Hepatic stellate cell (primary cell): ENCODE results near the gene PCDHGA8.
"Not testable (repeated sequence)": the region's sequence is repeated elsewhere in the genome, so short reads cannot be mapped to it uniquely, and the experiment has no call there.

Source experiments
- DNase-seq: peaks from one replicate; pipeline ENCODE4 v3.0.0; 2011; ENCODE audit warnings: low spot score

Gene PCDHGA8

DNA sequence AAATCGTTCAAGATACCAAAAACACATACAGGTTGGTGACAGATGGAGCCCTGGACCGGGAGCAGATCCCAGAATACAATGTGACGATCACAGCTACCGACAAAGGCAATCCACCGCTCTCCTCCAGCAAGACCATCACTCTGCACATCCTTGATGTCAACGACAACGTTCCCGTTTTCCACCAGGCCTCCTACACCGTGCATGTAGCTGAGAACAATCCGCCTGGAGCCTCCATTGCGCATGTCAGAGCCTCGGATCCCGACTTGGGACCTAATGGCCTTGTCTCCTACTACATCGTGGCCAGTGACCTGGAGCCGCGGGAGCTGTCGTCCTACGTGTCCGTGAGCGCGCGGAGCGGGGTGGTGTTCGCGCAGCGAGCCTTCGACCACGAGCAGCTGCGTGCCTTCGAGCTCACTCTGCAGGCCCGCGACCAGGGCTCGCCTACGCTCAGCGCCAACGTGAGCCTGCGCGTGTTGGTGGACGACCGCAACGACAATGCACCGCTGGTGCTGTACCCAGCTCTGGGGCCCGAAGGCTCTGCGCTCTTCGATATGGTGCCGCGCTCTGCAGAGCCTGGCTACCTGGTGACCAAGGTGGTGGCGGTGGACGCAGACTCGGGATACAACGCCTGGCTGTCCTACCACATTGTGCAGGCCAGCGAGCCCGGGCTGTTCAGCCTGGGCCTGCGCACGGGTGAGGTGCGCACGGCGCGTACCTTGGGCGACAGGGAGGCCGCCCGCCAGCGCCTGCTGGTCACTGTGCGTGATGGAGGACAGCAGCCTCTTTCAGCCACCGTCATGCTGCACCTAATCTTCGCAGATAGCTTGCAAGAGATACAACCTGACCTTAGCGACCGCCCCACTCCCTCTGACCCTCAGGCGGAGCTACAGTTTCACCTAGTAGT lies 20.6 kb upstream of the PCDHGA8 start:
- DNase-seq: no peak

DNA sequence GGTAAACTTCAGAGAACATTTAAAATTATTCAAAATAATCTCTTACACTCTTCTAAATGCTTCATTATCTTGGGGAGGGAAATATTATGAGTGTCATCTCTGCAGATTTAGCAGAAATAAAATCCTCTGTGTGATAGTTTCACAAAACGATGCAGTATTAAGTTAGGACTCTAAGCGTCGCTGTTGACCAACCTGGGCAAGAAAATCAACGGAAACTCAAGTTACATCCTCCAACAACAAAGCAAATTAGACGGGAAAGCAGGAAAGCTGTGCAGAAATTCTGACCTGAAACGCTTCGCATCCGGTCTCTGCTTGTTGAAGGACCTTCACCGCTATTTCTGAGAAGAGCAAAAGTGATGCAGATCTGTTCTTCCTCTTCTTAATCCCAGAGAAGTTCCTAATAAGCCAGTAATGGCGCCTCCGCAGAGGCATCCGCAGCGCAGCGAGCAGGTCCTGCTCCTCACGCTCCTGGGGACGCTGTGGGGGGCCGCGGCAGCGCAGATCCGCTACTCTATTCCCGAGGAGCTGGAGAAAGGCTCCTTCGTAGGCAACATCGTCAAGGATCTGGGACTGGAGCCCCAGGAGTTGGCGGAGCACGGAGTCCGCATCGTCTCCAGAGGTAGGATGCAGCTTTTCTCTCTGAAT lies 18.6 kb upstream of the PCDHGA8 start, which contains the start of gene PCDHGA6:
Gene PCDHGA6 (plus strand): TSS at position 219 of the 645 bp plus-strand sequence. CDS start 193 bp downstream, at position 412.
- no peak for DNase-seq

DNA sequence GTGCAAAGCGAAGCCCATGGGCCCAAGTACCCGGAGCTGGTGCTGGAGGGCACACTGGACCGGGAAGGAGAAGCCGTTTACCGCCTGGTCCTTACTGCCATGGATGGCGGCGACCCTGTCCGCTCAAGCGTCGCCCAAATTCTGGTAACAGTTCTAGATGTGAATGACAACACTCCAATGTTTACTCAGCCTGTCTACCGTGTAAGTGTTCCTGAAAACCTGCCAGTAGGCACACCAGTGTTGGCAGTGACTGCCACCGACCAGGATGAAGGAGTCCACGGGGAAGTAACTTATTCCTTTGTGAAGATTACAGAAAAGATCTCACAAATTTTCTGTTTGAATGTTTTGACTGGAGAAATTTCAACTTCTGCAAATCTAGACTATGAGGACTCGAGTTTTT lies 17.8 kb upstream of the PCDHGA8 start:
- DNase-seq: no peak

DNA sequence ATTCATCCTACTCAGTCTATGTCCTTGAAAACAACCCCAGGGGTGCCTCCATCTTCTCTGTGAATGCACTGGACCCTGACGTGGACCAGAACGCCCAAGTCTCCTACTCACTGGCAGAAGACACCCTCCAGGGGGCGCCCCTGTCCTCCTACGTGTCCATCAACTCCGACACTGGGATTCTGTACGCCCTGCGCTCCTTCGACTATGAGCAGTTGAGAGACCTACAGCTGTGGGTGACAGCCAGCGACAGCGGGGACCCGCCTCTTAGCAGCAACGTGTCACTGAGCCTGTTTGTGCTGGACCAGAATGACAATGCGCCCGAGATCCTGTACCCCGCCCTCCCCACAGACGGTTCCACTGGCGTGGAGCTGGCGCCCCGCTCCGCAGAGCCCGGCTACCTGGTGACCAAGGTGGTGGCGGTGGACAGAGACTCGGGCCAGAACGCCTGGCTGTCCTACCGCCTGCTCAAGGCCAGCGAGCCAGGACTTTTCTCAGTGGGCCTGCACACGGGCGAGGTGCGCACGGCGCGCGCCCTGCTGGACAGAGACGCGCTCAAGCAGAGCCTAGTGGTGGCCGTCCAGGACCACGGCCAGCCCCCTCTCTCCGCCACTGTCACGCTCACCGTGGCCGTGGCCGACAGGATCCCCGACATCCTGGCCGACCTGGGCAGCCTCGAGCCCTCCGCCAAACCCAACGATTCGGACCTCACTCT lies 16.8 kb upstream of the PCDHGA8 start:
- not testable (repeated sequence) for DNase-seq

DNA sequence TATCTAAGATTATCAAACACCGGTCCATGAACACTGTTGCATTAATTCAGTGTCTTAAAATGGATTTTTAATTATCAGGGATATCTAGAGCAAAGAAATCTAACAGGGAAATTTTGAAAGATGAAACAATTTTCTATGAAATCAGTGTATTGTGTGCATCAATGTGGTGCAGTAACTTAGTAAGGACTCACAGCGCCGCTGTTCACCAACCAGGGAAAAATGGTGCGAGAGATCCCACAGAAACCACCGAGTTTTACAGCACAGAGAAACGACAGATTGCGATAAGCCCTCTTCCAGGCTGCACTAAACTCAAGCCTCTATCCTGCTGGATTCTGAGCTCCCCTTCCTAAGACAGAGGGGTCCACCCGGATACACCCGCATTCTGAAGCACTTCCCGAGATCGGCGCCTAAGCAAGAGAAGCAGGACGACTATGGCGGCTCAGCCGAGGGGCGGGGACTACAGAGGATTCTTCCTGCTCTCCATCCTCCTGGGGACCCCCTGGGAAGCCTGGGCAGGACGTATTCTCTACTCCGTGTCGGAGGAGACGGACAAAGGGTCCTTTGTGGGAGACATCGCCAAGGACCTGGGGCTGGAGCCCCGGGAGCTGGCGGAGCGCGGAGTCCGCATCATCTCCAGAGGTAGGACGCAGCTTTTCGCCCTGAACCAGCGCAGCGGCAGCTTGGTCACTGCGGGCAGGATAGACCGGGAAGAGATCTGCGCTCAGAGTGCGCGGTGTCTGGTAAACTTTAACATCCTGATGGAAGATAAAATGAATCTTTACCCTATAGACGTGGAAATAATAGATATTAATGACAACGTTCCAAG lies 9.8 kb upstream of the PCDHGA8 start, which contains the start of gene PCDHGA7:
Gene PCDHGA7 (plus strand): TSS at position 274 of the 826 bp plus-strand sequence. CDS start 158 bp downstream, at position 432.
- DNase-seq: peak; percentile 65

DNA sequence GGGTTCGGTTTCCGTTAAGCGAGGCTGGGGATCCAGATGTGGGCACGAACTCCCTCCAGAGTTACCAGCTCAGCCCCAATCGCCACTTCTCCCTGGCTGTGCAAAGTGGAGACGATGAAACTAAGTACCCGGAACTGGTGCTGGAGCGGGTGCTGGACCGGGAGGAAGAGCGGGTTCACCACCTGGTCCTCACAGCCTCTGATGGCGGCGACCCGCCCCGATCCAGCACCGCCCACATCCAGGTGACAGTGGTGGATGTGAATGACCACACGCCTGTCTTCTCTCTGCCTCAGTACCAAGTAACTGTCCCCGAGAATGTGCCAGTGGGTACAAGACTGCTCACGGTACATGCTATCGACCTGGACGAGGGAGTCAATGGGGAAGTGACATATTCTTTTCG lies 9.1 kb upstream of the PCDHGA8 start:
- DNase-seq: no peak

DNA sequence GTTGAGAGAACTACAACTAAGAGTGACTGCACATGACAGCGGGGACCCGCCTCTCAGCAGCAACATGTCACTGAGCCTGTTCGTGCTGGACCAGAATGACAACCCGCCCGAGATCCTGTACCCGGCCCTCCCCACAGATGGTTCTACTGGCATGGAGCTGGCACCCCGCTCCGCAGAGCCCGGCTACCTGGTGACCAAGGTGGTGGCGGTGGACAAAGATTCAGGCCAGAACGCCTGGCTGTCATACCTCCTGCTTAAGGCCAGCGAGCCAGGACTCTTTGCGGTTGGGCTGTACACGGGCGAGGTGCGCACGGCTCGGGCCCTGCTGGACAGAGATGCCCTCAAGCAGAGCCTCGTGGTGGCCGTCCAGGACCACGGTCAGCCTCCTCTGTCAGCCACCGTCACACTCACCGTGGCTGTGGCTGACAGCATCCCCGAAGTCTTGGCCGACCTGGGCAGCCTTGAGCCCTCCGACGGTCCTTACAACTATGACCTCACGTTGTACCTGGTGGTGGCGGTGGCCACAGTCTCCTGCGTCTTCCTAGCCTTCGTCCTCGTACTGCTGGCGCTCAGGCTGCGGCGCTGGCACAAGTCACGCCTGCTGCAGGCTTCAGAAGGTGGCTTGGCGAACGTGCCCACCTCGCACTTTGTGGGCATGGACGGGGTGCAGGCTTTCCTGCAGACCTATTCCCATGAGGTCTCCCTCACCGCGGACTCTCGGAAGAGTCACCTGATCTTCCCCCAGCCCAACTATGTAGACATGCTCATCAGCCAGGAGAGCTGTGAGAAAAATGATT lies 7.8 kb upstream of the PCDHGA8 start:
- DNase-seq: no peak

DNA sequence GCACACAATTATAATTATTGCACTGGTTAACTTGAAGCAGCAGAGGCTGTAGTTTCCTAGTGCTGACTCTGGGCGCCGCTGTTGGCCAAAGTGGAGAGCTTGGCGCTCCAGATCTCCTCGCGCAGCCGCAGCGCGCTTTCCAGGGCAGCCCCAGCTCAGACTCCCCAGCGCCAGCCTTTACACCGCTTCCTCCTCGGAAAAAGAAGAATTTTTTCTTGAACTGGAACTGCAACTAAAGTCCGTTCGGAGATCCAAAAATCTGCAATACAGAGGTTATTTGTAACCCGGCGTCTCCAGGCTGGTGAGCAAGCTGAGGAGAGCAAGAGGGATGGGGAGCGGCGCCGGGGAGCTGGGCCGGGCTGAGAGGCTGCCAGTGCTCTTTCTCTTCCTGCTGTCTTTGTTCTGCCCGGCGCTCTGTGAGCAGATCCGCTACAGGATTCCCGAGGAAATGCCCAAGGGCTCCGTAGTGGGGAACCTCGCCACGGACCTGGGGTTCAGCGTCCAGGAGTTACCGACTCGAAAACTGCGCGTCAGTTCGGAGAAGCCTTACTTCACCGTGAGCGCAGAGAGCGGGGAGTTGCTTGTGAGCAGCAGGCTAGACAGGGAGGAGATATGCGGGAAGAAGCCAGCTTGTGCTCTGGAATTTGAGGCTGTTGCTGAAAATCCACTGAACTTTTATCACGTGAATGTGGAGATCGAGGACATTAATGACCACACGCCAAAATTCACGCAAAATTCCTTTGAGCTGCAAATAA lies 4.7 kb upstream of the PCDHGA8 start, which contains the start of gene PCDHGB4:
Gene PCDHGB4 (plus strand): TSS at position 142 of the 755 bp plus-strand sequence. CDS start 187 bp downstream, at position 329.
- DNase-seq: not testable (repeated sequence)

DNA sequence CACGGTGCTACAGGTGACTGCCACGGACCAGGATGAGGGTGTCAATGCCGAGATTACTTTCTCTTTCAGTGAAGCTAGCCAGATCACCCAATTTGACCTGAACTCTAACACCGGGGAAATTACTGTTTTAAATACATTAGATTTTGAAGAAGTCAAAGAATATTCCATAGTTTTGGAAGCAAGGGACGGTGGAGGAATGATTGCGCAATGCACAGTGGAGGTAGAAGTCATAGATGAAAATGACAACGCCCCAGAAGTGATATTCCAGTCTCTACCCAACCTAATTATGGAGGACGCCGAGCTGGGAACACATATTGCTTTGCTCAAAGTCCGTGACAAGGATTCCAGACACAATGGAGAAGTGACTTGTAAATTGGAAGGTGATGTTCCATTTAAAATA lies 3.8 kb upstream of the PCDHGA8 start:
- DNase-seq: no peak

DNA sequence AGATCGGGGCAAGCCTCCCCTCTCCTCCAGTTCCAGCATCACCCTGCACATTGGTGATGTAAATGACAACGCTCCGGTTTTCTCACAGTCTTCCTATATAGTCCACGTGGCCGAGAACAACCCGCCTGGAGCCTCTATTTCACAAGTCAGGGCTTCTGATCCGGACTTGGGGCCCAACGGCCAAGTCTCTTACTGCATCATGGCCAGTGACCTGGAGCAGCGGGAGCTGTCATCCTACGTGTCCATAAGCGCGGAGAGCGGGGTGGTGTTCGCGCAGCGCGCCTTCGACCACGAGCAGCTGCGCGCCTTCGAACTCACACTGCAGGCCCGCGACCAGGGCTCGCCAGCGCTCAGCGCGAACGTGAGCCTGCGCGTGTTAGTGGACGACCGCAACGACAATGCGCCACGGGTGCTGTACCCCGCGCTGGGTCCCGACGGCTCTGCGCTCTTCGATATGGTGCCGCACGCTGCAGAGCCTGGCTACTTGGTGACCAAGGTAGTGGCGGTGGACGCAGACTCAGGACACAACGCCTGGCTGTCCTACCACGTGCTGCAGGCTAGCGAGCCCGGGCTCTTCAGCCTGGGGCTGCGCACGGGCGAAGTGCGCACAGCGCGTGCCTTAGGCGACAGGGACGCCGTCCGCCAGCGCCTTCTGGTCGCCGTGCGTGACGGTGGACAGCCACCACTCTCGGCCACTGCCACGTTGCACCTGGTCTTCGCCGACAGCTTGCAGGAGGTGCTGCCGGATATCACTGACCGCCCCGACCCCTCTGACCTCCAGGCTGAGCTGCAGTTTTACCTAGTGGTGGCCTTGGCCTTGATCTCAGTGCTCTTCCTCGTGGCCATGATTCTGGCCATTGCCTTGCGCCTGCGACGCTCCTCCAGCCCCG lies 3.0 kb upstream of the PCDHGA8 start:
- DNase-seq: no peak

DNA sequence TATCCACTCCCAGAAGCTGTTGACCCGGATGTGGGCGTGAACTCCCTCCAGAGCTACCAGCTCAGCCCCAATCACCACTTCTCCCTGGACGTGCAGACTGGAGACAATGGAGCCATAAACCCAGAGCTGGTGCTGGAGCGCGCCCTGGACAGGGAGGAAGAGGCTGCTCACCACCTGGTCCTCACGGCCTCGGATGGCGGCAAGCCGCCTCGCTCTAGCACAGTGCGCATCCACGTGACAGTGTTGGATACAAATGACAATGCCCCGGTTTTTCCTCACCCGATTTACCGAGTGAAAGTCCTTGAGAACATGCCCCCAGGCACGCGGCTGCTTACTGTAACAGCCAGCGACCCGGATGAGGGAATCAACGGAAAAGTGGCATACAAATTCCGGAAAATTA lies 834 bp downstream of the PCDHGA8 start:
- no peak for DNase-seq

DNA sequence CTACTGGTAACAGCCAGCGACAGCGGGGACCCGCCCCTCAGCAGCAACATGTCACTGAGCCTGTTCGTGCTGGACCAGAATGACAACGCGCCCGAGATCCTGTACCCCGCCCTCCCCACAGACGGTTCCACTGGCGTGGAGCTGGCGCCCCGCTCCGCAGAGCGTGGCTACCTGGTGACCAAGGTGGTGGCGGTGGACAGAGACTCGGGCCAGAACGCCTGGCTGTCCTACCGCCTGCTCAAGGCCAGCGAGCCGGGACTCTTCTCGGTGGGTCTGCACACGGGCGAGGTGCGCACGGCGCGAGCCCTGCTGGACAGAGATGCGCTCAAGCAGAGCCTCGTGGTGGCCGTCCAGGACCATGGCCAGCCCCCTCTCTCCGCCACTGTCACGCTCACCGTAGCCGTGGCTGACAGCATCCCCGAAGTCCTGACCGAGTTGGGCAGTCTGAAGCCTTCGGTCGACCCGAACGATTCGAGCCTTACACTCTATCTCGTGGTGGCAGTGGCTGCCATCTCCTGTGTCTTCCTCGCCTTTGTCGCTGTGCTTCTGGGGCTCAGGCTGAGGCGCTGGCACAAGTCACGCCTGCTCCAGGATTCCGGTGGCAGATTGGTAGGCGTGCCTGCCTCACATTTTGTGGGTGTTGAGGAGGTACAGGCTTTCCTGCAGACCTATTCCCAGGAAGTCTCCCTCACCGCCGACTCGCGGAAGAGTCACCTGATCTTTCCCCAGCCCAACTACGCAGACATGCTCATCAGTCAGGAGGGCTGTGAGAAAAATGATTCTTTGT lies 2.2 kb downstream of the PCDHGA8 start:
- not testable (repeated sequence) for DNase-seq

DNA sequence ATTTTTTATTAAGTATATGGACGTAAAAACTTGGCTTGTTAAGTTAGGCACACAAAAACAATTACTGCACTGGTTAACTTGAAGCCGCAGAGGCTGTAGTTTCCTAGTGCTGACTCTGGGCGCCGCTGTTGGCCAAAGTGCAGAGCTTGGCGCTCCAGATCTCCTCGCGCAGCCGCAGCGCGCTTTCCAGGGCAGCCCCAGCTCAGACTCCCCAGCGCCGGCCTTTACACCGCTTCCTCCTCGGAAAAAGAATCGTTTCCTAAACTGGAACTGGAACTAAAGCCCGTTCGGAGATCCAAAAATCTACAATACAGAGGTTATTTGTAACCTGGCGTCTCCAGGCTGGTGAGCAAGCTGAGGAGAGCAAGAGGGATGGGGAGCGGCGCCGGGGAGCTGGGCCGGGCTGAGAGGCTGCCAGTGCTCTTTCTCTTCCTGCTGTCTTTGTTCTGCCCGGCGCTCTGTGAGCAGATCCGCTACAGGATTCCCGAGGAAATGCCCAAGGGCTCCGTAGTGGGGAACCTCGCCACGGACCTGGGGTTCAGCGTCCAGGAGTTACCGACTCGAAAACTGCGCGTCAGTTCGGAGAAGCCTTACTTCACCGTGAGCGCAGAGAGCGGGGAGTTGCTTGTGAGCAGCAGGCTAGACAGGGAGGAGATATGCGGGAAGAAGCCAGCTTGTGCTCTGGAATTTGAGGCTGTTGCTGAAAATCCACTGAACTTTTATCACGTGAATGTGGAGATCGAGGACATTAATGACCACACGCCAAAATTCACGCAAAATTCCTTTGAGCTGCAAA lies 5.5 kb downstream of the PCDHGA8 start, which contains the start of gene PCDHGB5:
Gene PCDHGB5 (plus strand): TSS at position 192 of the 796 bp plus-strand sequence. CDS start 181 bp downstream, at position 373.
- DNase-seq: peak; percentile 50

DNA sequence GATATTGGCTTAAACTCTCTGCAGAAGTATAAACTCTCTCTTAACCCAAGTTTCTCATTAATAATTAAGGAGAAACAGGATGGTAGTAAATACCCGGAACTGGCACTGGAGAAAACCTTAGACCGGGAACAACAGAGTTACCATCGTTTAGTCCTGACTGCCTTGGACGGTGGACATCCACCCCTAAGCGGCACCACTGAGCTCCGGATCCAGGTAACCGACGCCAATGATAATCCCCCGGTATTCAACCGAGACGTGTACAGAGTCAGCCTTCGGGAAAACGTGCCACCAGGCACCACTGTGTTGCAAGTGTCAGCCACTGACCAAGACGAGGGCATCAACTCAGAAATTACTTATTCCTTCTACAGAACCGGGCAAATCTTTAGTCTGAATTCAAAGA lies 6.2 kb downstream of the PCDHGA8 start:
- DNase-seq: no peak

DNA sequence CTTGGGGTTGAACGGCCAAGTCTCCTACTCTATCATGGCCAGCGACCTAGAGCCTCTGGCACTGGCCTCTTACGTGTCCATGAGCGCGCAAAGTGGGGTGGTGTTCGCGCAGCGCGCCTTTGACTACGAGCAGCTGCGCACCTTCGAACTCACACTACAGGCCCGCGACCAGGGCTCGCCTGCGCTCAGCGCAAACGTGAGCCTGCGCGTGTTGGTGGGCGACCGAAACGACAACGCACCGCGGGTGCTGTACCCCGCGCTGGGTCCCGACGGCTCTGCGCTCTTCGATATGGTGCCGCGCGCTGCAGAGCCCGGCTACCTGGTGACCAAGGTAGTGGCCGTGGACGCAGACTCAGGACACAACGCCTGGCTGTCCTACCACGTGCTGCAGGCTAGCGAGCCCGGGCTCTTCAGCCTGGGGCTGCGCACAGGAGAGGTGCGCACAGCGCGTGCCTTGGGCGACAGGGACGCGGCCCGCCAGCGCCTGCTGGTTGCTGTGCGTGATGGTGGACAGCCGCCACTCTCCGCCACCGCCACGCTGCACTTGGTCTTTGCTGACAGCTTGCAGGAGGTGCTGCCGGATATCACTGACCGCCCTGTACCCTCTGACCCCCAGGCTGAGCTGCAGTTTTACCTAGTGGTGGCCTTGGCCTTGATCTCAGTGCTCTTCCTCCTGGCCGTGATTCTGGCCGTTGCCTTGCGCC lies 7.3 kb downstream of the PCDHGA8 start:
- DNase-seq: no peak

DNA sequence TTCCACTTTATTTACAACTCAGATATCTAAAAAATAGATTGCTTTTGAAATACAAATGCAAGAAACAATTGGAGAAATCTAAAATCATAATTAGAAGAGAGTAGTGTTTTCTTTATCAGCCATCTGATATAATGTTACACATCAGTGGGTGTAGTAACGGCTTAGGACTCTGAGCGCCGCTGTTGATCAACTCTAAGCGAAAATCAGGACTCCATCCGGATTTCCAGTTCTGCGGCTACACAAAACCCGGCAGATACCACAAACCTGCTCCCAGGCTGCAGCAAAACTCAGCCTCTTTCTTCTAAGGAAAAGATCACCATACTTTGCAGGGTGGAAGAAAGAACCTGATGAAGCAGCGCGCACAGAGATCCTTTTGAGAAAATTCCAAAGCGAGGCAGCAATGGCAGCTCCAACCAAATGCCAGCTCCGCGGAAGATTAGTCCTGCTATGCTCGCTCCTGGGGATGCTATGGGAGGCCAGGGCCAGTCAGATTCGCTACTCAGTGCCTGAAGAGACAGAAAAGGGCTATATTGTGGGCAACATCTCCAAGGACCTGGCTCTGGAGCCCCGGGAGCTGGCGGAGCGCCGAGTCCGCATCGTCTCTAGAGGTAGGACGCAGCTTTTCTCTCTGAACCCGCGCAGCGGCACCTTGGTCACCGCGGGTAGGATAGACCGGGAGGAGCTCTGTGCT lies 10.3 kb downstream of the PCDHGA8 start, which contains the start of gene PCDHGA9:
Gene PCDHGA9 (plus strand): TSS at position 226 of the 691 bp plus-strand sequence. CDS start 175 bp downstream, at position 401.
- peak; percentile 55 for DNase-seq
